Type B pancreatic cell (in vitro differentiated cells): Measurements from ENCODE around the gene SEC16B. TPM values are rescaled to one million over a fixed set of nuclear protein-coding genes. Genes with fewer than 3 reads are reported as not detected.

Source experiments
- DNase-seq: peaks from one replicate; pipeline ENCODE4 v3.0.0; 2021; ENCODE audit warnings: mixed read lengths; ENCODE audit not compliant: unreplicated experiment; ENCODE audit errors: extremely low spot score
- H3K27ac Mint-ChIP-seq: 2 replicates; pipeline ENCODE4 v1.8.0; 2021; ENCODE audit warnings: mild to moderate bottlenecking, mixed read lengths
- H3K27me3 Mint-ChIP-seq: 2 replicates; pipeline ENCODE4 v1.8.0; 2021; ENCODE audit warnings: mixed read lengths
- H3K36me3 Mint-ChIP-seq: 2 replicates; pipeline ENCODE4 v1.8.0; 2021; ENCODE audit warnings: mixed read lengths
- H3K4me1 Mint-ChIP-seq: one replicate; pipeline ENCODE4 v1.8.0; 2021; ENCODE audit warnings: mixed read lengths; ENCODE audit not compliant: unreplicated experiment
- H3K4me3 Mint-ChIP-seq: 2 replicates; pipeline ENCODE4 v1.8.0; 2021; ENCODE audit warnings: mild to moderate bottlenecking, mixed read lengths
- H3K9me3 Mint-ChIP-seq: 2 replicates; pipeline ENCODE4 v1.8.0; 2021; ENCODE audit warnings: mixed read lengths
- total RNA-seq: library from RNA; stranded (reverse); gene quantifications from 2 replicates; pipeline ENCODE4 v1.2.1, GENCODE V29; 2021; ENCODE audit warnings: low replicate concordance
- TF ChIP-seq, protein P1 (sequence below): fragments of 200-600 bp; sonication (generic); conservative IDR thresholded peaks from 2 replicates; pipeline ENCODE4 v1.5.0; 2021; ENCODE audit warnings: antibody characterized with exemption, mild to moderate bottlenecking

The SEC16B gene
- total RNA-seq, 1 donor from 2014 or later: 1.3 TPM

GRCh38 chr1:177940682-177941081 lies 29.2 kb downstream of the SEC16B start:
- no peaks in the 10 kb centered on the region for H3K36me3 Mint-ChIP-seq
- H3K4me1 Mint-ChIP-seq: peaks cover 23% of the 10 kb centered on the region
- no peak overlapping the region for H3K27ac Mint-ChIP-seq
- no peaks in the 10 kb centered on the region for H3K9me3 Mint-ChIP-seq
- no peak for DNase-seq
- H3K27me3 Mint-ChIP-seq: peaks cover 4% of the 10 kb centered on the region
- no peak overlapping the region for H3K4me3 Mint-ChIP-seq
- TF ChIP-seq, protein P1, sequence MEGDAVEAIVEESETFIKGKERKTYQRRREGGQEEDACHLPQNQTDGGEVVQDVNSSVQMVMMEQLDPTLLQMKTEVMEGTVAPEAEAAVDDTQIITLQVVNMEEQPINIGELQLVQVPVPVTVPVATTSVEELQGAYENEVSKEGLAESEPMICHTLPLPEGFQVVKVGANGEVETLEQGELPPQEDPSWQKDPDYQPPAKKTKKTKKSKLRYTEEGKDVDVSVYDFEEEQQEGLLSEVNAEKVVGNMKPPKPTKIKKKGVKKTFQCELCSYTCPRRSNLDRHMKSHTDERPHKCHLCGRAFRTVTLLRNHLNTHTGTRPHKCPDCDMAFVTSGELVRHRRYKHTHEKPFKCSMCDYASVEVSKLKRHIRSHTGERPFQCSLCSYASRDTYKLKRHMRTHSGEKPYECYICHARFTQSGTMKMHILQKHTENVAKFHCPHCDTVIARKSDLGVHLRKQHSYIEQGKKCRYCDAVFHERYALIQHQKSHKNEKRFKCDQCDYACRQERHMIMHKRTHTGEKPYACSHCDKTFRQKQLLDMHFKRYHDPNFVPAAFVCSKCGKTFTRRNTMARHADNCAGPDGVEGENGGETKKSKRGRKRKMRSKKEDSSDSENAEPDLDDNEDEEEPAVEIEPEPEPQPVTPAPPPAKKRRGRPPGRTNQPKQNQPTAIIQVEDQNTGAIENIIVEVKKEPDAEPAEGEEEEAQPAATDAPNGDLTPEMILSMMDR: no peak

DNA sequence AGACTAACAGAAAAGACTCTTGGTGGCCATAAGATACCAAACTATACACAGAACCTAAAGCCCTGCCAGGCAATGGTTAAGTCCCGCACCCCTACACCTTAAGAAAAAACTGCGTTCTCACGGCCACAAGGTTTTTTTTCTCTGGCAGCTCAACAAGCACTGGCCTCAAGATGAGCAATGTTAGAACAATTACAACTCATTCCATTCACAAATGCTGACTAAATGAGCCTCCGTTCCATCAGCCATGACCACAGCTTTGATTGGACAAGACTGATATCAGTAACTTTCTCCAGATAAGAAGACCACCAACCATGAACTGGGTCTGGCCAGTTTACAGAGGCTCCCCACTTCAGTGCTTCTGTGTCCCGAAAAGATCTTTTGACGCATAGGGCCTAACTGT lies 31.9 kb downstream of the SEC16B start:
- Mint-ChIP-seq H3K4me3 (no peak overlapping the region), H3K36me3 (no peaks in the 10 kb centered on the region), H3K9me3 (no peaks in the 10 kb centered on the region), H3K27ac (no peak overlapping the region), H3K27me3 (no peaks in the 10 kb centered on the region), H3K4me1 (peaks cover 9% of the 10 kb centered on the region)
- DNase-seq: no peak
- TF ChIP-seq, protein P1: no peak

GRCh38 chr1:177937174-177937770 lies 32.6 kb downstream of the SEC16B start:
- Mint-ChIP-seq H3K4me1 (peaks cover 9% of the 10 kb centered on the region), H3K9me3 (no peaks in the 10 kb centered on the region), H3K27me3 (no peaks in the 10 kb centered on the region), H3K36me3 (no peaks in the 10 kb centered on the region), H3K4me3 (no peak overlapping the region), H3K27ac (no peak overlapping the region)
- TF ChIP-seq, protein P1: no peak
- DNase-seq: no peak

- H3K27ac Mint-ChIP-seq: no peak overlapping the region
- H3K4me1 Mint-ChIP-seq: peaks cover 9% of the 10 kb centered on the region
- no peaks in the 10 kb centered on the region for H3K9me3 Mint-ChIP-seq
- no peak overlapping the region for H3K4me3 Mint-ChIP-seq
- TF ChIP-seq, protein P1: no peak
- no peak for DNase-seq
- H3K27me3 Mint-ChIP-seq: no peaks in the 10 kb centered on the region
- H3K36me3 Mint-ChIP-seq: peaks cover 1% of the 10 kb centered on the region
These were observed 34.0 kb downstream of the SEC16B start for GRCh38 chr1:177935638-177936415.

- peaks cover 4% of the 10 kb centered on the region for H3K36me3 Mint-ChIP-seq
- peaks cover 8% of the 10 kb centered on the region for H3K4me1 Mint-ChIP-seq
- H3K27me3 Mint-ChIP-seq: no peaks in the 10 kb centered on the region
These were observed 34.9 kb downstream of the SEC16B start for GRCh38 chr1:177934927-177935326.

More at GRCh38 chr1:177934927-177935326, 34.9 kb downstream of the SEC16B start:
- DNase-seq: no peak
- no peak overlapping the region for H3K4me3 Mint-ChIP-seq
- no peak overlapping the region for H3K27ac Mint-ChIP-seq
- no peaks in the 10 kb centered on the region for H3K9me3 Mint-ChIP-seq
- TF ChIP-seq, protein P1: no peak
